ENCODE data around the gene MSI2.

Gene MSI2

DNA sequence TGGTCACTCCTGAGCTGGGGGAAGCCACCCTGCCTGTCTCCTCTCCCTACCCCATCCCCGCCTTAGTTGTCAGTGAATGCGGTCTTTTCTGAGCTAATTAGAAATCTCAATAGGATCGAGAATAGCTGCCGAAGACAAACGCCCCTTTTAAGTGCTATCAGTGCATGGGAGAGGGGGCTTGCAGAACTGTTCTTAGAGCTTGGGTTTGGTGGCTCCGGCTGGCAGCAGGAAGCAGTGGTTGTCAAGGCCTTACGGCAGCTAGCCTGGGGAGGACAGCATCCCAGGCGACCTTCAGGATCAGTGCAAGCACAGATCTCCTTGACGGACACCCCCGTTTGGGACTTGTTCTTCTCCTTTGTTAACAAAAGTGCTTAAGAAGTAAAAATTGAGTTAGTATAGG is 293.7 kb downstream of the MSI2 start:
- no peak for DNase-seq

DNA sequence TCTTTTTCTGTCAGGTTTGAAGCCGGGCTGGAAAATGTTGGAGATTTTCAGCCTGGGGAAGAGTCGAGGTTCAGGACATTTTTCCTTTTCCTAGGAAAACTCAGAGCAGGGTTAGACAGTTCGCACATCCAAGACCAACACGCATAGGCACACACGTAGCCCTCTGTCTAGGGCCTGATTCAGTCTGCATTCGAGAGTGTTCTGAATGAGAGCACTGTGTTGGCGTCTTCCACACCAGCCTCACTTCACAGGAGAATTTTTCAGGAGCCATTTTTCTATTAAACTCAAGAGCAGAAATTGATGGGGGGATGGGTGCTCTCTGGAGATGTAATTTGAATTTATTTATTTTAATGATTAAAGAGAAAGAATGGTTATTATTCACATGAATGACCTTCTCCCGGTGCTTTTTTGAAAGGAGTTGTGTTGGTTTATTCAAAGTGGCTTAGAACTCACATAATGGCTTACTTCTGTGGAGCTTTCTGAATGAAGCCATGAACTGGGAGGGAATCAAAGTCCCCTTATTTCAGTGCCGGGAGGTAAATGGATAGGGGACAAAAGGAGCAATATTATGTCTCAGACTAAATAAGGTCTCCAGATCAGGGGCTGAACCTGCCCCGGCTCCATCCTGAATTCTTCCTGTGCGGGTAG is 294.5 kb downstream of the MSI2 start:
- no peak for DNase-seq

DNA sequence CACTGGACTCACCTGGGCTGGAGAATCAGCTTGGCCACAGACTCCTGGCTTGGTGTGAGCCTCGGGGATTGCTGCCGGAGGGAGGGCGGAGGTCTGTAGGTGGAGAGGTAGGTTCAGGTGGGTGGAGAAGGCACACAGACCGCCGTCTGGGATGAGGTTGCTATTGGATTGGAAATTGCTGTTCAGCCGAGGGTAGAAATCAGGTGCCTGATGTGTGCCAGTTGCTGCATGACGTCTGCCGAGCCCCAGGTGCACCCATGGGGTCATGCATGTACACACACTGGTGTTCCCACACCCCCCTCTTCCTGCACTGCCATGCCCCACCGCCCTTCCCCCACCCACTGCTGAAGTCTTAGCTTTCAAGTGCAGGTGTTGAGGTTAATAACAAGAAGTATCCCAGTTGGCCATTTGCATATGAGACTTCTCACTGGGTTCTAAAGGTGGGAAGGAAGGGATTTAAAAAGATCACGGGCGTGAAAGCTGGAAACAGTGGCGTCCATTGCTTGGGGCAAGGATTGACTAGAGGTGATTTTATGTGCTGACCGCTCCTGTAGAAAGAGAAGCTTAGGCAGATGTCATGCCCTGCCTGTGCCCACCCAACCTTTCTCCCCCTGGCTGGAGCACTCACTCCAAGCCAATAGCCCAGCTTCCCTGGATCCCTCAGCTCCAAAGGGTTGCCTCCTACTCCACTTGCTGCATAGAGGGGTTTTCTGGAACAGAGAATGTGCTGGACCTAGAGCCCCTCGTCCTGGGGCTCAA is 295.2 kb downstream of the MSI2 start:
- no peak for DNase-seq

DNA sequence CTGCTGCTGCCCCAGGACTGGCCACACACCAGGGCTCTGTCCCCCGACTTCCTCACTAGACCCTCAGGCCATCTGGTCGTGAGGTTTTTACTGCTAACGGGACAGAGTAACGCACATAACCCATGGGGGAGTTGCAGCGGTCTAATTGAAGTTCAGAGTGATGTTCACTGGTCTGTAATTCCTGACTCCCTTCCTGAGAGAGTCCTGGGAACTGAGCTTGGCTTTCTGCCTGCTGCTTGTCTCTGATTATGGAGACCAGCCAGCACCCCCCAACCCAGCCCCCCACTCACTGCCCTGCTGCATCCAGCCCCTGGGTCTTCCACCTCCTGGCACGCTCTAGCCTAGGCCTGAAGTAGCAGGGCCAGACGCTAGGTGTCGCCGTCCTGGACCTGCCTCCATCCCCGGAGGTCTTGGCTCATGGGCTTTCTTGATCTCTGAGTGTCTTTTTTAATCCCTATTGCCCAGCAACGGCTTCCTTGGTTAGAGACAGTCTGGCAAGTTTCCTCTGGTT is 295.8 kb downstream of the MSI2 start:
- peak; percentile 6 for DNase-seq

DNA sequence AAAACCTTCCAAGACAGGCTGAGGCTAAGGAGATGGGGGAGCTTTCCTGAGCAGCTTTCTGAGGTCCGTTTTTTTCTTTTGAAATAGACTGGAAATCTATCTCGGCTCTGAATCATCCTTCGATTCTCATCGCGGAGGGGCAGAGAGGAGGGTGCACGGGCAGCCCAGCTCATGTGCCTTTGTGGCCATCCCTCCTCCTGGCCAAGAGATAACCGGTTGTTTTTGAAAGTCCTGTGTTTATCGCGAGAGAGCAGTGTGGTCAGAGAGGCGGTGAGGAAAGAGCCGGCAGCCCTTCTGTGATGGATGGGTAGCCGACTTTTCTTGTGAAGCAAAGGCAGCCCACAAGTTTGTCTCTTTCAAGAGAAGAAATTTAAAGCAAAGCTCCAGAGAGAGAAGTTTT is 297.2 kb downstream of the MSI2 start:
- no peak for DNase-seq

DNA sequence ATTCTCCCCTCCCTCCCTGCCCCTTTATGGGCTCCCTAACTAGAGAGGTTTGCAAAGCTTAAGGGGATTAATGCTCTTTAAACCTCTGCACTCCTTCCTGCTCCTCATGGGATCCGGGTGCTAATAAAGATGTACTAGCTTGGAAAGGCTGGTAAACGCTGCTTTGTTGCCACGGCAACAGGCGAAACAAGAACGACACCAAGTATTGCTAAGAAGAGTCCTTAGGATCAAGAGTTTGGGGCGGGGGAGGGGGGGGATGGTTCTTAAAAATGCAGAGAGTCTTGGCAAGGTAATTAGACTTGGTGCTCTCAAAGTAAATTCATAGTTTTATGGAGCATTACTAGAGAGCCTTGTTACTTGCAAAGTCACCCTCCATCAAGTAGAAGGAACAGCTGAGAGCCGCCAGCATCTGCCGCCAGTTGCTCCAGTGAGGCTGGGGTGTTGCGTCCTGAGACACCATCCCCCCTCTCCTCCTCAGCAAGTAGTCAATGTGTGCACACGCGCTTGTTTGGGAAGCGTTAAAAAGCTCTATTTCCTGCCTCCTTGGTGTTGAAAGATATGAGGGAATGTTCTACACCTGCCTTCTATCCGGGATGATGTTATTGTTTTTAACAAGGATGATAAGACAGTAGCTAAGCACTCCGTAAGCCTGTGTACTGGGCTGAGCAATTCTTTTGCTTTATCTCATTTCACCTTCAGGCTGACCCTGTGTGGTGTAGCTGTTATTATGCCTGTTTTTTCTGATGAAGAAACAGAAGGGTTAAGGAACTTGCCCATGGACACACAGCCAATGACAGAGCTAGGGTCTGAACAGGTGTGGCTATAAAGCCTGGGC is 297.9 kb downstream of the MSI2 start:
- no peak for DNase-seq

DNA sequence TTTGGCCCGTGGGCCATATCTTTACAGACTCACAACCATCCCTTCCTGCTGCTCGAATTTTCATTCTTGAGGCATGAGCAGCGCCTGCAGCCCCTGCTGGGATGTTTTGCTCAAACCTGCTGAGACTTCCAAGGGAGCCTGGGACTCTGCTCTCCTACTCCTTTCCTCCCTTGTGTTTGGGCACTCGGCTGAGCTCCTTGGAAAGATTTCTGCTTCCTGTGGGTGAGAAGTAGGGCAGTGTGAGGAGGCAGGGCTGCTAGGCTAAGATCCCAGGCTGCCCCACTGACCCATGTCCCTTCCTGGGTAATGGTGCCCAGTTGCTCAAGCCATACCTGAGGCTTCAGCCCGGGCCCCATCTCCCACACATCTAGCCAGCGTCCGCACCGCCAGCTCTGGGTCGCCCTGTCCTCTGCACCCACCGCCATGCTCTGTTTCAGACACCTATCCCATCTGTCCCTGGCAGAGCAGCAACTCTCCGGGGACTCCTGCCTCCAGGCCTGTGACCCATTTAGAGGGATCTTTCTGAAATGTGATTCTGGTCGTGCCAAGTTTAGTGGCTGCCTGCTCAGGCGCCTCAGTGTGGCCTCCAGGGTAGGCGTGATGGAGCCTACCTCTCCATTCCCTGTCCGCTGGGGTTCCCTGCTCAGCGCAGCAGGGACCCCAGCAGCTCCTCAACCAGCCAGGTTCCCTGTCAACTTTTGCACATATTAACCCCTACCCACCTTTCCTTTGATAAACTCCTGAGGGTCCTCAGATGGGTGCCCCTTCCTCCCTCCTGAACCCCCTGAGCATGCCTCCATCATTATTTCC is 298.7 kb downstream of the MSI2 start:
- no peak for DNase-seq

DNA sequence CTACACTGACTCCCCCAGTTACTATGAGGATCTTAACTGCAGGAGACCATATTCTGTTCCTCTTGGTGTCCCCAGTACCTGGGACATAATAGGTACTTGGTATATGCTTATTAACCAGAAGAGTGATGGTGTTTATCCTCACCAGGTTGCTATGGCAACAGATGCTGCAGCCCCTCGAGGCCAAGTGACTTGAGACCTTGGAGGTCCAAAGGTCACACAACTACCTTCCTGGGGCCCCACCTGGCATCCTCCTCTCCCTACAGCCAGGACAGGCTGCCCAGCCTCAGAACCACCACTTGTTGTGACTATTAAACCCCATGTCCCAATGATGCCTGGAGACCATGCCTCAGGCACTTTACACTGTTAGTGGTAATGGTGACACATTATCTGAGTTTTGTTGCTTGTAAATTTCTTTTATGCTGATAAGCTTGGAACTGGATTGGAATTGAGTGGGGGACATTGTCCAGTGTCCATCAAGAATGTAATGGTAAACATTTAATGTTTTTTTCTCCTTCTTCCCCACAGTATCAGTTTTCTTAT is 299.4 kb downstream of the MSI2 start:
- no peak for DNase-seq

DNA sequence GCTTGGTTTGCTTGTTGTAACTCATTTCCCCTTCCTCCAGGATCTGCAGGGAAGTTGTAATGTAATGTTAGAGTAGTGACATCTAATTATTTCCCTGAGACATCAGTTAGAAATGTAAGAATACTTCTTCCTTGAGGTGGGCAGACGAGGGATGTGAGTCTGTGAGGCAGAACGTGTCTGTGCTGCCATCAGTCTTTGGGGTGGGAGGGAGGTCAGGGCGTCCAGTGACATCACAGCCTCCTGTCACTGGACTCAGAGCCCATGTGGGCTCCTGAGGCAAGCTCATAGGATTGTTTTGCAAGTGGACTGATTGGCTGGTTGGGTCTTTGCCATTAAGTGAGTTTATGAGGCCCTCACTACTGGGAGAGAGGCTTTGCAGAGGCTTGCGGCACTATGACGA is 300.0 kb downstream of the MSI2 start:
- DNase-seq = no peak

DNA sequence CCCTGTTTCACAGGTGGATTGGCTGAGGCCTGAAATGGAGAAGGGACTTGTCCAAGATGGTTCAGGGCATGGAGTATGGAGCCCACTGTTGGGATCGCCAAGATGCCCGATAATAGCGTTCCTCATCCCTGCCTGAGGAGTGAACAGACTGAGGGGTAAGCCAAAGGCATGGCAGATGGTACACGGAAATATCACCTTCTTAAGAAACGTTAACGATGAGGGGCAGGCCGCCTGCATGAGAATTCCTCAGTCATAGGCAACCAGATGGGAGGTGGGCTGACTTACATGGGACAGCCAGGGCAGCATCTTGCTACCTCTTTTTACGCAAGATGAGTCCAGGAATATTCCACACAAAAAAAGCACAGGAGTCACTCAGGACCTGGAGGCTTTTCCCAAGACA is 300.7 kb downstream of the MSI2 start:
- DNase-seq = no peak

DNA sequence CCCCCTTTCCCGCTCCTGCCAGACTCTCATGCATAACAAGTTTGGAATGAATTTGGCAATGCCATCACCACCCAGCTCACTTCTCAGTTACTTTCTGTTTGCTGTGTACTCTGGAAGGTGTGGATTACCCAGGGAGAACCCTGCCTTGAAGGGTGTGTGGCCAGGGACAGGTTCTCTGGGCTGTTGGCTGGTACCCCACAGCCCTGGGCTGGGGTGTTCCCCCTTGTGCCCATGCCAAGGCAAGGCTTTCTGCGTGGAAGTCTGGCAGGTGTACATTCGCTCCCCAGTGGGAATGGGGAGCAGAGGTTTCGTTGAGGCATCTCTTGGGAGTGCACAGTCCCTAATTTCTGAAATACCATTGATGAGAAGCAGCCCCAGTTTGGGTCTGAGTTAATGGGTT is 301.1 kb downstream of the MSI2 start:
- no peak for DNase-seq

DNA sequence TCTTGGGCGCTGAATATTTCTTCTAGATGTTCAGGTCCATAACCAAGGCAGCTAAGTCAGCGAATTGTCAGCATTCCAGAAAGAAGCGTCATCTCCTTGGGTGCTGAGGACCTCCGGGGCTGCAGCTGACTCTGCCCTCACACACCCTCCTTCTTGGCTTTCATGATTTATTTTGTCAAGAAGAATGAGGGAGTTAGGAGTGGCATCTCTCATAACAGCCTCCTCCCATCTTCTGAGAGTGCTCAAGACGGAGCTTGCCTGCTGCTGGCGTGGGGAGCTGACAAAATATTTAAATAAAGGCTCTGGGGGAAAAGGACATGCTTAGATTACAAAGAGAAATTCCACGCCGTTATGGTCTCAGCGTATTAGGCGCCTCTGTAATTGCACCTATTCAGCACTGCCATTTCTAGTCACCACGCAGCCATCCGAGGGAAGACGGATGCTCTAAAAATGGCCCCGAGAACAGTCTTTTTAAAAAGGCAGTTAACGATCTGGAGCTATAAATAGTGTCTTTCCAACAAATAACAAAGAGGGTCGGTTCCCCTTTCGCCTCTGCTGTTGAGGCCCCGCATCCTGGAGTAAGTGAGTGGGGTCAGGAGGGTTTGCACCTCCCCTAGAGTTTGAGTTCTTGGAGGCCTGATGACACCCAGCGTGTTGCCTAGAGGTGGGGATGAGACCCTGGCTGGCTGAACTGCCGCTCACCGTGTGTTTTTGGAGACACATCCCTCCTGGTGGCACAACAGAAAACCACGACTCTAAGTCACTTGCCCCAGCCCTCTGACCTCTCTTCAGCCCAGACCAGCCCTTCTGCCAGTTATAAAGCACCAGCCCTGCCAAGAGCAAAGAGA is 301.7 kb downstream of the MSI2 start:
- no peak for DNase-seq

DNA sequence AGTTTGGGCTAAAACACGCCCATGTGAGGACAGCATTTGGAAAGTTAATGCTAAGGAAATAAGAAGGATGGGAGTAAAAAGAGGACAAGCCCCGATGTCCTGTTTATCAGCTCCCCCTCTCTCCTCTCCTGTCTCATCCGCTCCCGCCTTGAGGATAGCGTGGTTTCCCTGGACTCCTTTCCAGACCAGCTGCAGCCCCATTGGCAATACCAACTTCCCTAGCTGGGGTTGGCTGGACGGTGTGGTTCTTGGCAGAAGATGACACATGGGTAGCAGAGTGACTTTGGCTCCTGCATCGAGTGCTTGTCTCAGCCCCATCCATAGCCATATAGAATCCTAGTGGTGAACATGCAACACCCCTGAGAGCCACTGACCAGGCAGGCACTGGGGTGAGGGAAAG is 302.9 kb downstream of the MSI2 start:
- DNase-seq = no peak

DNA sequence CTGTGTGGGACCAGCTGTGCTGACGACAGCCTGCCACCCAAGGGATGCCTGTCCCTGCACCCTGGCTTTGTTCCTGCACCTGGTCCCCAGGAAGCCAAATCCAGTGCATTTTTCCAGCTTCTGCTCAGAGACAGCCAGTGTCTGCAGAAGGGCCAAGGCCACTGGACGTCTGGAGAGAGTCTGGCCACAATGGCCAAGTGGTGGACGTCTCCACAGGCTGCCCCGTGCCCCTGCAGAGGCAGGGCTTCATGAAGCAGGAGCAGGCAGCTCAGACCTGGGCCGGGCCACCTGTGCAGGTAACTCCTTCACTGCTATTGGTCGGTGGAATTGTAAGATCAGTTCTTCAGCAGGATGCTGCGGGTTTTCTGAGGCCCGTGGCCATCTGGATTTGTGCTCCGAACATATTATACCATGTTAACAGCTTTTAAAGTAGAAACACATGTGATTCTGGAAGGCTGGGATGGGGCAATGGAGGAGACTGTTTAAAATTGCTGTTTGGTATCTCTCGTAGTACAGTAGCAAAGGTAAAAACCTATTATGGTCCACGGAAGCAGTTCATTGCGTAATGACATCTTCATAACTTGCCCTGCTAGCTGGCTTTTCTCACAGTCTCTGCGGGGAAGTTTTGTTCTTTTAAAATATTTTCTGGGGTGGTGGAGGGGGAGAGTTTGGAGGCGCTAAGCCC is 303.5 kb downstream of the MSI2 start:
- DNase-seq = no peak

DNA sequence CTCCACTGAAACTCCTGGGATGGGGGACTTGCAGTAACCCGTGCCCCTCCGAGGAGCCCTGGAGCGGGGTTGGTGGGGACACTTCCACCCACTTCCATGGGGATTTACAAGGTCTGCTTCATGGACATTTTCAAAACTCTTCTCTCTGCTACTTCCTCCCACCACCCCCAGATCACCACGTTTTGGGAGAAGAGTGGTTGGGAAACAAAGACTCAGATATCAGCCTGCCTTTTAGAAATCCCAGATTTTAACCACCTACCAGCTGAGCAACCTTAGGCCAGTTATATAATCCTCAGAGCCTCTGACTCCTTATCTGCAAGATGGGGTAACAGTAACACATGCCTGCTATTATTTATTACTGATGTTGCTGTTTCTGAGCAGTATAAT is 304.0 kb downstream of the MSI2 start:
- no peak for DNase-seq

DNA sequence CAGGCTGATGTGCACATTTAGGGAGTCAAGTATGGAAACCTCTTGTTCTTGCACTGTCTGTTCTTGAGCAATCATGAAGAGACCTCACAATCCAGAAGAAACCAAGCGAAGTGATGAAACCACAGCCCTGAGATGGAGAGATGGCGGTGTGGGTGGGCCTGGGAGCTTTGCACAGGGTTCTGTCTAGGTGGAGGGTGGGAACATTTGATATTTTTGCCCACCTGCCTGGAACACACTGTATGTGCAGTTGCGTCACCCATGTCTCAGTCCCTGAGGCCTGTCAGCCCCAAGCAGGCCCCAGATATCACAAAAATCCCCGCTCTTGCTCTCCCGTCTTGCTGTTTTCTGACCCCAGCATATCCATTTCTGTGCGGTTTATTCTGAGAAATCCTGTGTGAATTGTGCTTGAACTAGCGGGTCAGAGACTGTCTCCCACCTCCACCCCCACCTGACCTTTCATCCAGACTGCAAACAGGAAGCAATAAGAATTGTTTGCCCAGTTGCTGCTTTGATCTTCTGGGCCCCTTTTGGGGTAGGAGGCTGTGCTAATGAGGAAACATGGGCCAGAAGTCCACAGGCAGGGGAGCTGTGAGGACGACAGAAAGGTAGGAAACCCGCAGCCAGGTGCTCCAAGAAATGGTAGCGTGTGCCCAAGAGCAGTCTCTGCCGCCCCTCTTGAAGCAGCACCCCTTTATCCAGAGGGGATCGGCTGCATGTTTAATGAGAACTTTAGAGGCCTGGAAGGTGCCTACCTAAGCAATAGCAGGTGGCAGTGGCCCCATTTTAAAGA is 304.9 kb downstream of the MSI2 start:
- no peak for DNase-seq

DNA sequence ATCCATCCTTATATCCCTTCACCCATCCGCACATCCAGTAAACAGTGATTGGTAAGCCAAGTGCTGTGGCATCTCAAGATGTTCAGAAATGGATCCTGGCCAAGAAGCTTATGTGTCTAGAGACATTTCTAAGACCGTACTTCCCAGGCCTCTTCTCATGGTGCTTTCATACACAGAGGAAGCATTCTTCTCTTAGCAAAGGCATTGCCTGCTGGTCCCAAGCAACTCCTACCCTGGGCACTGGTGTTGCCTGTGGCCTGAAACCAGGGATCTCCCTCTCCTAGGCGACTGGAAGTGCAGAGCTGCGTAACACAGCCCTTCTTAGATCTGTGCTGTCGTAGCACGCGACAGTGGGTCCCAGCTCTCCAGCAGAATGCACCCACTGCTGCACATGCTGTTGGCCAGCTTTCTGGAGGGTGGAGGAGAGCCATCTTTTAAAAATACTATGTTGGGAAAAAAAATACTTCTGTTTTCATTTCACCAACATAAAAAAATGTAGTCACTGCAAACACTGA is 305.9 kb downstream of the MSI2 start:
- DNase-seq = no peak

DNA sequence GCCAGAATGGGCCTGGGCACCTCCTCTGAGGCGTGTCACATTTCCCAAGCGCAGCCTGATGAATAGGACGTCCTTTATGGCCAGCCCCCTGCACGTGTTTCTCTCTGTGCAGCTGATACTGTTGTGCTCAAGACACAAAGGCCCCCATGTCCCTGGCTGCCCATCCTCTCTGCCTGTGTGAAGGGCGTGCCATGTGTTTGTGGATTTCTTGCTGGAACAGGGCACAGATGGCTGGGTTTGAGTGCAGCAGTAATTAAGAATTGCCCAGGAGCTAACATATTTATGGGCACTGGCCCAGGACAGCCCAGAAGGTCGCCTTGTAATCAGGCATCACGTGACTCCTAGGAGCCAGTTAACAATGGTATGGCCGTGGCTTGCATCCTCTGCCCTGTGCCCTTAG is 307.6 kb downstream of the MSI2 start:
- DNase-seq = no peak

DNA sequence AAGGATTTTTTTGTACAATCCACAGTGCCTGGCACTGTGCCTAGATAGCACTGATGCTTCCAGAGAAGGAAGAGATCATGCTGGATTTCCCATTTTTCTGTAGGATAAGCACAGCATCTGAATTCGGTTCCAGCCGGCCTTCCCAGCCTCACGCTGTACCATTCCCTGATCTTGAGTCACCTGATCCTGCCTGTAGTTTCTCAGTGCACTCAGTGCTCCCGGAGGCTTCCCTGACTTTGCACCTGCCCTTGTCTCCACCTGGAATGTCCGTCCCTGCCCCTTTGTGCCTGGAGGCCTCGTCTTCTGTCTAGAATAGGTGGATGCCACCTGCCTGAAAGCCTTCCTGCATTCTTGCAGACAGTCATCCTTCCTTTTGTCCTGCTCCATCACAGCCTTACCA is 308.9 kb downstream of the MSI2 start:
- no peak for DNase-seq

DNA sequence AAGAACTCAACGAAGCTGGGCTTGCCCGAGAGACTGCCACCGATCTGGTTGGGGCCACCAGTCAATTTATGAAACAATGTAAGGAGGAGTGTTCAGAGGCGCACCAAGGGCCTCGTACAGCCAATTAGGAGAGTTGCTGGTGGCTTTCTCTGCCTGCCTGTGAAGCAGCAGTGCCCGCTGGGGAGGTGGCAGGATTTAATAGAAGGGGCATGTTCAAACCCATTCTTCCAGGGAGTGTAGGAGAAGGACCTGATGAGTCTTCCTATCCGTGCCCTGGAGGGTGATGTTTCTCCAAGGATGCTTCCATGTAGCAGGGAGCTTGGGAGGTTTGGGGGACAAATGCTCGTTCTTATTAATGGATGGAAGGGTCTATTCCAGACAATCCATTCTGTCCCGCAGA is 310.4 kb downstream of the MSI2 start:
- no peak for DNase-seq

All from CD4-positive, alpha-beta T cell treated with Interleukin-10 for 1 hour (primary cell).